ENCODE results near the gene DBT. TPM values are rescaled to one million over a fixed set of nuclear protein-coding genes. Genes with fewer than 3 reads are reported as not detected.

DBT gene
- total RNA-seq, 1 donor from 2014 or later, result 14.0 TPM

Other genes with a start within 250 kb of the DBT start
- gene SASS6, start 116.9 kb downstream of the DBT start, total RNA-seq (ENCODE audit: insufficient read depth, low replicate concordance), result 1.7 TPM
- 37.1 TPM for gene TRMT13, start 116.7 kb downstream of the DBT start, total RNA-seq (ENCODE audit: insufficient read depth, low replicate concordance)
- gene LRRC39, start 71.6 kb downstream of the DBT start, total RNA-seq (ENCODE audit: insufficient read depth, low replicate concordance), result 2.4 TPM
- 20.0 TPM for gene RTCA, start 16.4 kb upstream of the DBT start, total RNA-seq (ENCODE audit: insufficient read depth, low replicate concordance)
- gene CDC14A, start 102.7 kb upstream of the DBT start, total RNA-seq (ENCODE audit: insufficient read depth, low replicate concordance), result 10.1 TPM